ENCODE data around the gene MEGF10.

The MEGF10 gene

DNA sequence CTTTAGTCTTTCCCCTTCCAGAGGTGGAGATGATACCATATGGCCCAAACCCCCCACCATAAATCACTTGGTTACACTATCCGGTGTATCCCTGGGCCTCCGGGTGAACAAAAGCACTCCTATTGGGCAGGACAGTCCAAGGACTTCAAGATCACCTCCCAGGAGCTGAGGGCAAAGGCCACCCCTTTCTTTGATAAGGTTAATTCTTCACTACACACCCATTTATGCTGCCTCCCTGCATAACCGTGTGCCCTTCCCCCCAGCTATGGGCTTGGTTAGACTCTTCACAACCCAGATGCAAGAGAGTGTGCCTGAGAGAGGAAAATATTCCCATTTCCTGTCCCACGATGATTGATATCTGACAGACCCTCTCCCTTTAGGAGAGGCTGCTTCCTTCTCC, 162.0 kb downstream of the MEGF10 start:
- H3K36me3 Mint-ChIP-seq (ENCODE audit: low read depth): no peaks in the 10 kb centered on the region
- no peaks in the 10 kb centered on the region for H3K27me3 Mint-ChIP-seq (ENCODE audit: low read depth)
- no peak overlapping the region for H3K4me3 Mint-ChIP-seq
- no peaks in the 10 kb centered on the region for H3K4me1 Mint-ChIP-seq
- no peak for TF ChIP-seq CTCF (IDR thresholded peaks at IDR 0.05; ENCODE audit: unreplicated experiment in 3 of 3)
- H3K9me3 Mint-ChIP-seq: no peaks in the 10 kb centered on the region
- H3K27ac Mint-ChIP-seq: no peak overlapping the region

- Mint-ChIP-seq H3K36me3 (ENCODE audit: low read depth) (no peaks in the 10 kb centered on the region), H3K4me3 (no peak overlapping the region), H3K4me1 (no peaks in the 10 kb centered on the region), H3K27ac (no peak overlapping the region), H3K27me3 (ENCODE audit: low read depth) (no peaks in the 10 kb centered on the region), H3K9me3 (no peaks in the 10 kb centered on the region)
- TF ChIP-seq CTCF (IDR thresholded peaks at IDR 0.05; ENCODE audit: unreplicated experiment in 3 of 3): no peak
Measured at GRCh38 chr5:127471211-127471610, 180.6 kb downstream of the MEGF10 start.

DNA sequence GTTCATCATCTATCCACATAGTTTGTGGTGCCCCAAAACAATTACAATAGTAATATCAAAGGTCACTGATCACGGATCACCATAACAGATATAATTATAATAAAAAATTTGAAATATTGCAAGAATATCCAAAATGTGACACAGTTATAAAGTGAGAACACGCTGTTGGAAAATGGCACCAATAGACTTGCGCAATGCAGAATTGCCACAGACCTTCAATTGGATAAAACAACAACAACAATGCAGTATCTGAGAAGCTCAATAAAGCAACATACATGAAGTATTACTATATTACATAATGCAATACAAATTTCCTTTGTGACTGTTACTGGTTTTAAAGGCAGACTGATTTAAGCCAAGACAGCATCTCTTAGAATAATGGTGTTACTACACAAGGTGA, 182.1 kb downstream of the MEGF10 start:
- no peaks in the 10 kb centered on the region for H3K27me3 Mint-ChIP-seq (ENCODE audit: low read depth)
- no peak for TF ChIP-seq CTCF (IDR thresholded peaks at IDR 0.05; ENCODE audit: unreplicated experiment in 3 of 3)
- H3K36me3 Mint-ChIP-seq (ENCODE audit: low read depth): no peaks in the 10 kb centered on the region
- no peaks in the 10 kb centered on the region for H3K4me1 Mint-ChIP-seq
- H3K9me3 Mint-ChIP-seq: no peaks in the 10 kb centered on the region
- no peak overlapping the region for H3K27ac Mint-ChIP-seq
- H3K4me3 Mint-ChIP-seq: no peak overlapping the region

DNA sequence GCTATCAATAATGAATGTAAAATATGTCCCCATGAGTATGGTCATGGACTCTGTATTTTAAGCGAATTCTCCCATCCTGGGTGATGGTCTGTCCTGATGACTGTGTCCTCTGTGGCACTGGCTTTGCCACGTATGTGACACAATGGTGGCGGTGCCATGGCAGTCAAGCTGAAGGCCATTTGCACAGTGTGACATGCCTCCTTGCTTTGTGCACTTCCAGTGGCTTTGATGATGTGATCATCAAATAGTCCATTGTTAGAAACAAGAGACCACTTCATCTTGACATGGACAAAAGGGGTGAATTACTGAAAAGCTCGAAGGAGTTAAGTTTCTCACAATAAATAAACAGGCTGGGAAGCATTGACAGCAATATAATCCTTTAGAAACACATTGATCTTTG, 195.9 kb downstream of the MEGF10 start:
- Mint-ChIP-seq H3K9me3 (no peaks in the 10 kb centered on the region), H3K27me3 (ENCODE audit: low read depth) (no peaks in the 10 kb centered on the region), H3K4me1 (no peaks in the 10 kb centered on the region), H3K4me3 (no peak overlapping the region), H3K27ac (peak overlapping the region in 1 of 3 experiments; percentile 10), H3K36me3 (ENCODE audit: low read depth) (no peaks in the 10 kb centered on the region)
- TF ChIP-seq CTCF (IDR thresholded peaks at IDR 0.05; ENCODE audit: unreplicated experiment in 3 of 3): no peak

- peak; percentile 93 to 99 (median 95) for TF ChIP-seq CTCF (IDR thresholded peaks at IDR 0.05; ENCODE audit: unreplicated experiment in 3 of 3)
Measured at GRCh38 chr5:127492854-127493738, 202.5 kb downstream of the MEGF10 start.

GRCh38 chr5:127498548-127498947, 208.0 kb downstream of the MEGF10 start:
- TF ChIP-seq CTCF (IDR thresholded peaks at IDR 0.05; ENCODE audit: unreplicated experiment in 3 of 3): no peak
- Mint-ChIP-seq H3K4me1 (no peaks in the 10 kb centered on the region), H3K9me3 (no peaks in the 10 kb centered on the region)

More at GRCh38 chr5:127492854-127493738, 202.5 kb downstream of the MEGF10 start:
- H3K9me3 Mint-ChIP-seq: no peaks in the 10 kb centered on the region
- H3K36me3 Mint-ChIP-seq (ENCODE audit: low read depth): no peaks in the 10 kb centered on the region
- no peak overlapping the region for H3K4me3 Mint-ChIP-seq
- H3K4me1 Mint-ChIP-seq: no peaks in the 10 kb centered on the region
- H3K27ac Mint-ChIP-seq: peak overlapping the region in 1 of 3 experiments; percentile 21
- H3K27me3 Mint-ChIP-seq (ENCODE audit: low read depth): peaks cover 4% of the 10 kb centered on the region

More at GRCh38 chr5:127498548-127498947, 208.0 kb downstream of the MEGF10 start:
- Mint-ChIP-seq H3K36me3 (ENCODE audit: low read depth) (no peaks in the 10 kb centered on the region), H3K27me3 (ENCODE audit: low read depth) (peaks cover 4% of the 10 kb centered on the region), H3K27ac (no peak overlapping the region), H3K4me3 (no peak overlapping the region)

All from nephron (organoid).